NOMO-1 treated with dmso at 0.1 percent for 144 hours (cell line): ENCODE measurements around the gene CD63.

Experiments
- DNase-seq: peaks from one replicate; lab custom pipeline; 2025; ENCODE audit not compliant: unreplicated experiment; lab: John Stamatoyannopoulos, UW

Gene CD63

GRCh38 chr12:55692631-55693322 is 36.0 kb downstream of the CD63 start:
- DNase-seq, result no peak

GRCh38 chr12:55688716-55689655 is 39.8 kb downstream of the CD63 start:
- DNase-seq, result no peak

- DNase-seq, result no peak
Measured at GRCh38 chr12:55687746-55688145, 41.1 kb downstream of the CD63 start.

- DNase-seq, result no peak
Measured at GRCh38 chr12:55686366-55687010, 42.3 kb downstream of the CD63 start.

- no peak for DNase-seq
Measured at GRCh38 chr12:55685671-55686070, 43.1 kb downstream of the CD63 start.

GRCh38 chr12:55684761-55685370 is 43.9 kb downstream of the CD63 start:
- DNase-seq, result no peak

- no peak for DNase-seq
Measured at GRCh38 chr12:55683676-55684075, 45.1 kb downstream of the CD63 start.

GRCh38 chr12:55682087-55682796 is 46.6 kb downstream of the CD63 start:
- DNase-seq, result no peak

GRCh38 chr12:55681142-55682077 is 47.4 kb downstream of the CD63 start:
- DNase-seq, result peak; percentile 76

- DNase-seq, result no peak
Measured at GRCh38 chr12:55679691-55680090, 49.1 kb downstream of the CD63 start.

- peak; percentile 56 for DNase-seq
Measured at GRCh38 chr12:55676707-55677106, 52.1 kb downstream of the CD63 start.

GRCh38 chr12:55675666-55676065 is 53.1 kb downstream of the CD63 start:
- no peak for DNase-seq
